ENCODE data around the gene ANTXRL.
"Not testable (repeated sequence)": the region's sequence is repeated elsewhere in the genome, so short reads cannot be mapped to it uniquely, and the experiment has no call there.

ANTXRL gene

DNA sequence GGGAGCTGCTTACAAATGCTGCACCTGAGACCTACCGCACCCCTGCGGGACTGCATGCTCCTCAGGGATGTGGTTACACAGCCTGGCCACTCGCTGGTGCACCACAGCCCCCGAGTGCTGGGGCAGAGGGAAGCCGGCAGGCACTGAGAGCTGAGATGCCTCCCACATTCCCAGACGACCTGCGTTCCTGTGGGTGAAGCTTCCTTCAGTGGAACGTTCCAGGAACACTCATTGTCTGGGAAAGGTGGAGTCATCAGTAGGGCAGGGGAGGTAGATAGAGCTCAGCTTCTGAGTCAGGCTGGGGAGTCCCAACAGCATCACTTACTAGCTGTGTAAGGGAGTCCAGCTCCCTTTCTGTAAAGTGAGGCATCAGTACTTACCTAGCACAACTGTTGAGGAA is 91.3 kb downstream of the ANTXRL start:
- H3K27me3 ChIP-seq (ENCODE audit: low read depth); DNase-seq (ENCODE audit: low spot score in 2 of 2); H3K36me3 ChIP-seq (replicated peaks); H3K4me1 ChIP-seq; in situ Hi-C loops (cut with MboI; ENCODE audit: low sequenced_read_pairs); H3K4me3 ChIP-seq; H3K9me3 ChIP-seq: not testable (repeated sequence)

DNA sequence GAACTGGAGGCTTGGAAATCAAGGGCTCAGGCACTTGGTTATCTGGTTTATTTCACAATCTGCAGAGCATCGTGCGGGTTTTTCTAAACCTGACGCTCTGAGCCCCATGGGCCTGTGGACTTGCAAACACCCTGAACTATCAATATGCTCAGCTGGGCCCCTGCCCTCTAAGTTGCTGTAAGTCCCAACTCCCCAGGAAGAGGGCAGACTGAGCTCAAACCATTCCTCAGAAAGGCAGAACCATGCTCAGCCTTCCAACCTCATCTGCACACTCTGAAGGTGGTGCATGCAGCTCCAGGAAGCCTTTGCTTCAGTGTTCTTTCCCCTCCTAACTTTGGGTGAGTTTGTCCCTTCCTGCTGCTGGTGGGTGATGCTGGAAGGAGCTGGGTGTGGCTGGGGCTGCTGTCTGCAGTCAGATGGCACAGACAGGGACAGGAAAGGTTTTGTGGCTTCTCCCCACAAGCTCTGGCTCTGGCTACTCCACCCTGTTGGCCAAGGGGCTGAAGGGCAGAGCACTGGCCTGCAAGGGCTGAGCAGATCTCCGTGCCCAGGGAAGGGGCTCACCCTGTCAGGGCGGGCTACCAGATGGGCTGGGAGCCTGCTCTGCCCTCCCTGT is 92.5 kb downstream of the ANTXRL start:
- H3K9me3 ChIP-seq; H3K27me3 ChIP-seq (ENCODE audit: low read depth); H3K4me1 ChIP-seq; H3K4me3 ChIP-seq; in situ Hi-C loops (cut with MboI; ENCODE audit: low sequenced_read_pairs); DNase-seq (ENCODE audit: low spot score in 2 of 2); H3K36me3 ChIP-seq (replicated peaks): not testable (repeated sequence)
